ENCODE data around the gene ADPRM. TPM values are rescaled to one million over a fixed set of nuclear protein-coding genes. Genes with fewer than 3 reads are reported as not detected.

ADPRM gene
- polyA plus RNA-seq, 1 experiment = 15.1 TPM

DNA sequence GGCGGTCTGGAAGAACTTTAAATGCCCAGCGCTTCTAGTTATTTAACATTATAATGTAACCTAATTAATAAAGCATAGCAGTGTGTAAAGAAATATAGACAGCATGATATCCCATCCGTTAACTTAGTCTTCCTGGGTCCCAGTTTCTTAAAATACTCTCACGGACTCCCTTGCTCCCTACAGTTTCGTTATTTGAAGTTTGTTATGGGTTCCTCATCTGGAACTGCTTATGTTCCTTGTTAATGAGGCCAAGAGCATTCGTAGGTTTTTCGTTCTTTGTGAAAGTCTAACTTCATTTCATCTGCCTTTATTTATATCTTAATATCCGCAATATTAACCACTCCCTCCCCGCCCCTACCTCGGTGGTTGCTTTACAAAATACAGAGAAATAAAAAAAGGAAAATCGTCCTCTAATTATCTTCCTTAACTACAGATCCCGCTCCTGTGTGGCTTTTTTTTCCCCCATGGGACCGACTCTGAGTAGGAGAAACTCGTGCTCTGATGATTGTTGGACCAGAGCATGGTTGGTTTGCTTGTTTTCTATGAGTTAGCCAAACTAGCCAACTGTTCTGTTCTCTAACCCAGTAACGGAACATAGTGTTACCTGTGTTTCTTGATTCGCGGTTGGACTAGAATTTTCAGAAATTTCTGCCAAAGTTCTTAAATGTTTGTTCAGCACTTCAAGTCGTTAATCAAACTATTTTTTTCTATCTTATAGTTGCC, 863 bp downstream of the ADPRM start:
- ChIA-PET POLR2A (no interaction called here), CTCF (no interaction called here)
- peak overlapping the region; percentile 91 for H3K4me3 ChIP-seq (ENCODE audit: low read depth, low read length)
- no peaks in the 10 kb centered on the region for H3K27me3 ChIP-seq (ENCODE audit: control insufficient read depth, insufficient read depth, low read length)
- TF ChIP-seq, protein P1, sequence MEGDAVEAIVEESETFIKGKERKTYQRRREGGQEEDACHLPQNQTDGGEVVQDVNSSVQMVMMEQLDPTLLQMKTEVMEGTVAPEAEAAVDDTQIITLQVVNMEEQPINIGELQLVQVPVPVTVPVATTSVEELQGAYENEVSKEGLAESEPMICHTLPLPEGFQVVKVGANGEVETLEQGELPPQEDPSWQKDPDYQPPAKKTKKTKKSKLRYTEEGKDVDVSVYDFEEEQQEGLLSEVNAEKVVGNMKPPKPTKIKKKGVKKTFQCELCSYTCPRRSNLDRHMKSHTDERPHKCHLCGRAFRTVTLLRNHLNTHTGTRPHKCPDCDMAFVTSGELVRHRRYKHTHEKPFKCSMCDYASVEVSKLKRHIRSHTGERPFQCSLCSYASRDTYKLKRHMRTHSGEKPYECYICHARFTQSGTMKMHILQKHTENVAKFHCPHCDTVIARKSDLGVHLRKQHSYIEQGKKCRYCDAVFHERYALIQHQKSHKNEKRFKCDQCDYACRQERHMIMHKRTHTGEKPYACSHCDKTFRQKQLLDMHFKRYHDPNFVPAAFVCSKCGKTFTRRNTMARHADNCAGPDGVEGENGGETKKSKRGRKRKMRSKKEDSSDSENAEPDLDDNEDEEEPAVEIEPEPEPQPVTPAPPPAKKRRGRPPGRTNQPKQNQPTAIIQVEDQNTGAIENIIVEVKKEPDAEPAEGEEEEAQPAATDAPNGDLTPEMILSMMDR (IDR thresholded peaks at IDR 0.05; ENCODE audit: low read depth, low read length) = no peak
- peak overlapping the region; percentile 91 for H3K27ac ChIP-seq (ENCODE audit: low read depth, low read length)
- H3K9me3 ChIP-seq (ENCODE audit: control insufficient read depth, insufficient read depth, low read length) = peaks cover 4% of the 10 kb centered on the region; the same call in 1 of the 2 replicates
- DNase-seq (ENCODE audit: low read depth, low spot score) = no peak

DNA sequence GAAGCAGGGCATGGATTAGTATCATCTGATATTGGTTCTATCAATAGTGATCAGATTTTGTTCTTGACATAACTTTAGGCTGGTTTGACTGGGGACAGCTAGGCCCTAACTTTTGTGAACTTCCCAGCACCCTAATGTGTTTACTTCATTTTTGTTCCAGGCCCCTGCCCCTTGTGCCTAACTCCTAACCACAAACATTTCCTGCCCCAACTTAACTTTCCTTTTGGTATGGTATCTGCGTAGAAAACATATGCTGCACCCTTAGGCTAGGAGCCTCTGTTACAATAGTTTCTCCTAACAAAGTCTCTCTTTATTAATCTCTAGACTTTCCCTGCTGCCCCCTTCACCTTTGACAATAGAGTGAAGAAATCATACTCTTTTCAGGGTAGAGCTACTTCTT, 2.5 kb downstream of the ADPRM start:
- Histone ChIP-seq H3K9me3 (ENCODE audit: control insufficient read depth, insufficient read depth, low read length) (peaks cover 4% of the 10 kb centered on the region; the same call in 1 of the 2 replicates), H3K27ac (ENCODE audit: low read depth, low read length) (no peak overlapping the region), H3K27me3 (ENCODE audit: control insufficient read depth, insufficient read depth, low read length) (no peaks in the 10 kb centered on the region), H3K4me3 (ENCODE audit: low read depth, low read length) (no peak overlapping the region)
- TF ChIP-seq, protein P1 (IDR thresholded peaks at IDR 0.05; ENCODE audit: low read depth, low read length) = no peak
- DNase-seq (ENCODE audit: low read depth, low spot score) = no peak
- CTCF ChIA-PET = interaction anchor here (0.7 to 2.1 kb wide), 6 partner anchors 37 to 85 kb away, joined by 3 to 7 read pairs (median 3); no protein-coding TSS in a partner anchor
- POLR2A ChIA-PET = no interaction called here

DNA sequence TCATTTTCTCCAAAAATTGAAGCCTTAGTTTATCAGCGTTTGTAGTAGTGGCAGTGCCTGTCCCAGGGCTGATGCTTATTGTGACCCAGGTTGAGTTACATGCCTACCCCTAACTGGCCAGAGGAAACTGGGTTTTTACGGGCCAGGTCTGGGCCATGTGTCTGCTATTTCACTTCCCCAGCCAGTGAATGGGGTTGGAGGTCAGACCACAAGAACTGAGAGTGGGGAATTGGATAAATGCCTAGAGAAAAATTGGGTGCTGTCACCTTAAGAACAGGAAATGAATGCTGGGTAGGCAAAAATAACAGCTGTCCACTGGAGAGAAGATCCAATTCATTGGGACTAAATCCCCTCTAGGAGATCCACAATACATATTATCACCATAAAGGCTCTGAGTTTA, 5.2 kb downstream of the ADPRM start:
- H3K27ac ChIP-seq (ENCODE audit: low read depth, low read length) = no peak overlapping the region
- TF ChIP-seq, protein P1 (IDR thresholded peaks at IDR 0.05; ENCODE audit: low read depth, low read length) = no peak
- no peaks in the 10 kb centered on the region for H3K9me3 ChIP-seq (ENCODE audit: control insufficient read depth, insufficient read depth, low read length)
- no peak for DNase-seq (ENCODE audit: low read depth, low spot score)
- H3K4me3 ChIP-seq (ENCODE audit: low read depth, low read length) = no peak overlapping the region
- H3K27me3 ChIP-seq (ENCODE audit: control insufficient read depth, insufficient read depth, low read length) = no peaks in the 10 kb centered on the region
- ChIA-PET CTCF (no interaction called here), POLR2A (no interaction called here)

DNA sequence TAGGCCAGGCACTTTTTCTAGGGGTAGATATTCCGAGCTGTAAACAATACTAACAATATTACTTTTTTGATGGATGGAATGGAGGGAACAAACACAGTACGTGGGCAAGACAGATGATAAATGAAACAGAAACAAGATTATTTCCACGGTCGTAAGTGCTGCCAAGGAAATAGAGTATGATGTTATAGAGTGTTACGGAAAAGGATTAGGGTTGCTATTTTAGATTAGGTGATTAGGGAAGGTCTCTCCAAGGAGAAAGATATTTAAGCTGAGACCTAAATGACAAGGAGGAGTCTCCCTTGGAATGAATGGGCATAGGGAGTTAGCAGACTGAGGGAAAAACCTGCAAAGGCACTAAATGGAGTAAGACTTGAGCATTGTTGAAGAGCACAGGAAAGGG, 8.3 kb downstream of the ADPRM start:
- TF ChIP-seq, protein P1 (IDR thresholded peaks at IDR 0.05; ENCODE audit: low read depth, low read length) = no peak
- Histone ChIP-seq H3K27me3 (ENCODE audit: control insufficient read depth, insufficient read depth, low read length) (no peaks in the 10 kb centered on the region), H3K9me3 (ENCODE audit: control insufficient read depth, insufficient read depth, low read length) (no peaks in the 10 kb centered on the region), H3K27ac (ENCODE audit: low read depth, low read length) (no peak overlapping the region), H3K4me3 (ENCODE audit: low read depth, low read length) (no peak overlapping the region)
- POLR2A ChIA-PET = no interaction called here
- CTCF ChIA-PET = no interaction called here
- no peak for DNase-seq (ENCODE audit: low read depth, low spot score)

DNA sequence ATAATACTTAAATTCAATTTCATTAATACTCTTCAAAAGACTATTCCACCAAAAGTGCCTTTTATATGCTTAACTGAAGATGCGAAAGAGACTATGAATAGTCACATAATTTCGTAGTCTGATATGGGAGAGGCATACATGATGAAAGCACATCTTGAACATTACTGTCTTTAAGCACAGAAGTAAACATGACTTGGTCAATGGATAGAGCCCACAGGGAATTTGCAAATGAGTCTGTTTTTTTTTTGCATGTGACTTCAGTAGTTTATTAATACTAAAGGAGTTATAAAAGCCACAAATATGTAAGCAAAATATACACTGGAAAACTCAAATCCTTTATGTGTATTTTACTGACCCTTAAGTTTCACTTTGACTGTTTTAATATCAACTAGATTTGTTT, 15.9 kb downstream of the ADPRM start:
- TF ChIP-seq, protein P1 (IDR thresholded peaks at IDR 0.05; ENCODE audit: low read depth, low read length) = no peak
- CTCF ChIA-PET = interaction anchor here (2.9 kb wide), 1 partner anchor 24 kb away, joined by 12 read pairs; no protein-coding TSS in a partner anchor
- POLR2A ChIA-PET = no interaction called here
- DNase-seq (ENCODE audit: low read depth, low spot score) = no peak
- Histone ChIP-seq H3K9me3 (ENCODE audit: control insufficient read depth, insufficient read depth, low read length) (no peaks in the 10 kb centered on the region), H3K27ac (ENCODE audit: low read depth, low read length) (no peak overlapping the region), H3K27me3 (ENCODE audit: control insufficient read depth, insufficient read depth, low read length) (no peaks in the 10 kb centered on the region), H3K4me3 (ENCODE audit: low read depth, low read length) (no peak overlapping the region)
